ENCODE measurements around the gene CHCHD4.

DNA sequence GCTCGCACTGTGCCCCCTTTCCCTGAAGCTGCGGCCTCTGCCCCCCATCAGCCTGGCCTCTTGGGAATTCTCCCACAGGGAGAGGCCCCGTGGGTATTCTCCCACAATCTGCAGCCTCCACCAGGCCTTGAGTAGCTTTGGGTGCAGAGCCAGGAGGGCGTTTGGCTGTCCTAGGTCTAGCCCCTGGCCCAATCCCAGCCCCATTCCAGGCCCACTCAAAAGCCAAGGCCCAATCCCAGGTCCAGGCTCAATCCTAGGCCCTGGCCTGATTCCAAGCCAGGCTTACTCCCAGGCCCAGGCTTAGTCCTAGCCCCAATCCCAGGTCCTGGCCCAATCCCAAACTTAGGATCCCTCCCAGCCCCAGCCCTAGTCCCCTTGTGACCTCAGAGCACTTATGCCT lies 59.8 kb downstream of the CHCHD4 start:
- TF ChIP-seq, protein P1, sequence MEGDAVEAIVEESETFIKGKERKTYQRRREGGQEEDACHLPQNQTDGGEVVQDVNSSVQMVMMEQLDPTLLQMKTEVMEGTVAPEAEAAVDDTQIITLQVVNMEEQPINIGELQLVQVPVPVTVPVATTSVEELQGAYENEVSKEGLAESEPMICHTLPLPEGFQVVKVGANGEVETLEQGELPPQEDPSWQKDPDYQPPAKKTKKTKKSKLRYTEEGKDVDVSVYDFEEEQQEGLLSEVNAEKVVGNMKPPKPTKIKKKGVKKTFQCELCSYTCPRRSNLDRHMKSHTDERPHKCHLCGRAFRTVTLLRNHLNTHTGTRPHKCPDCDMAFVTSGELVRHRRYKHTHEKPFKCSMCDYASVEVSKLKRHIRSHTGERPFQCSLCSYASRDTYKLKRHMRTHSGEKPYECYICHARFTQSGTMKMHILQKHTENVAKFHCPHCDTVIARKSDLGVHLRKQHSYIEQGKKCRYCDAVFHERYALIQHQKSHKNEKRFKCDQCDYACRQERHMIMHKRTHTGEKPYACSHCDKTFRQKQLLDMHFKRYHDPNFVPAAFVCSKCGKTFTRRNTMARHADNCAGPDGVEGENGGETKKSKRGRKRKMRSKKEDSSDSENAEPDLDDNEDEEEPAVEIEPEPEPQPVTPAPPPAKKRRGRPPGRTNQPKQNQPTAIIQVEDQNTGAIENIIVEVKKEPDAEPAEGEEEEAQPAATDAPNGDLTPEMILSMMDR (IDR thresholded peaks at IDR 0.05): no peak
- no peak for TF ChIP-seq POLR2AphosphoS5 (IDR thresholded peaks at IDR 0.05)
